Endothelial cell of umbilical vein (primary cell): ENCODE measurements around the gene ENTREP1. TPM values are rescaled to one million over a fixed set of nuclear protein-coding genes. Genes with fewer than 3 reads are reported as not detected.
"Not testable (repeated sequence)": the region's sequence is repeated elsewhere in the genome, so short reads cannot be mapped to it uniquely, and the experiment has no call there.

ENCODE experiments used
- BruUV-seq: library from RNA; stranded (reverse); fragments of 400-500 nt; replicated peaks from 2 replicates; lab custom pipeline; 2021; lab: Mats Ljungman, UMichigan
- CTCF ChIA-PET: fragments of 300-600, 350-600 bp; sonication (Branson Sonifier 250); formaldehyde crosslinking; loops from one replicate; lab custom pipeline; 2021; ENCODE audit warnings: antibody characterized with exemption, inconsistent platforms; lab: Charles Lee
- POLR2A ChIA-PET: fragments of 300-600, 350-600 bp; sonication (Branson Sonifier 250); formaldehyde crosslinking; loops from one replicate; lab custom pipeline; 2021; ENCODE audit warnings: antibody characterized with exemption, inconsistent platforms; lab: Charles Lee
- DNase-seq: peaks from one replicate; pipeline ENCODE4 v3.0.0-alpha.2; 2011; ENCODE audit warnings: low read depth, low spot score
- FAIRE-seq: peaks from 2 replicates; lab custom pipeline; 2011; peaks lifted over from hg19 to GRCh38; lab: Jason Lieb, UNC
- H2AFZ ChIP-seq: 2 replicates; pipeline ENCODE4 v1.6.0; 2012; ENCODE audit warnings: low read depth, low read length, control low read depth, inconsistent platforms
- H3K27ac ChIP-seq: 2 replicates; pipeline ENCODE4 v1.5.1; 2011; ENCODE audit warnings: low read depth, mild to moderate bottlenecking, control low read depth, low read length, moderate library complexity; ENCODE audit not compliant: insufficient read depth
- H3K27me3 ChIP-seq, 2 experiments: 2 replicates each; pipeline versions ENCODE4 v1.6.0 to v1.6.1; 2011; ENCODE audit warnings: low read length in 2 of 2, mixed read lengths in 1 of 2; ENCODE audit not compliant: control insufficient read depth in 2 of 2, insufficient read depth in 2 of 2
- H3K36me3 ChIP-seq, 2 experiments: 2 replicates in 1 of 2; 3 replicates in 1 of 2; pipeline ENCODE4 v1.5.1; 2011; ENCODE audit warnings: low read length in 2 of 2, mild to moderate bottlenecking in 1 of 2, moderate library complexity in 1 of 2; ENCODE audit not compliant: control insufficient read depth in 2 of 2, insufficient read depth in 2 of 2; ENCODE audit errors: extremely low read depth in 1 of 2
- H3K4me1 ChIP-seq: 3 replicates; pipeline ENCODE4 v1.5.1; 2011; ENCODE audit warnings: mild to moderate bottlenecking, low read length; ENCODE audit not compliant: control insufficient read depth, insufficient read depth; ENCODE audit errors: extremely low read depth
- H3K4me2 ChIP-seq: 2 replicates; pipeline ENCODE4 v1.6.1; 2011; ENCODE audit warnings: low read length, control low read depth, mixed read lengths; ENCODE audit not compliant: insufficient read depth
- H3K4me3 ChIP-seq, 3 experiments: fragments of 200-600 bp in 1 of 3; sonication (generic), shearing (Covaris generic) in 1 of 3; replicated peaks in 1 of 3; 2 replicates each; pipeline ENCODE4 v1.5.1; 2011 to 2016; ENCODE audit warnings: control low read depth in 3 of 3, low read length in 3 of 3, mild to moderate bottlenecking in 2 of 3, inconsistent platforms in 1 of 3, low read depth in 1 of 3, moderate library complexity in 1 of 3; ENCODE audit not compliant: insufficient read depth in 1 of 3
- H3K79me2 ChIP-seq: 2 replicates; pipeline ENCODE4 v1.6.0; 2012; ENCODE audit warnings: low read length, inconsistent platforms; ENCODE audit not compliant: control insufficient read depth, insufficient read depth
- H3K9ac ChIP-seq: replicated peaks from 2 replicates; pipeline ENCODE3; 2011; ENCODE audit warnings: low read length, control low read depth; ENCODE audit not compliant: insufficient read depth; ENCODE audit errors: extremely low read depth
- H3K9me1 ChIP-seq: replicated peaks from 3 replicates; pipeline ENCODE4 v1.6.0; 2011; ENCODE audit warnings: mild to moderate bottlenecking, low read length; ENCODE audit not compliant: control insufficient read depth, insufficient read depth; ENCODE audit errors: extremely low read depth
- H3K9me3 ChIP-seq: replicated peaks from 2 replicates; pipeline ENCODE4 v1.5.1; 2012; ENCODE audit warnings: low read length, inconsistent platforms; ENCODE audit not compliant: control insufficient read depth, insufficient read depth
- H4K20me1 ChIP-seq: replicated peaks from 2 replicates; pipeline ENCODE3; 2011; ENCODE audit warnings: mild to moderate bottlenecking, low read length; ENCODE audit not compliant: control insufficient read depth, insufficient read depth; ENCODE audit errors: extremely low read depth
- CTCF ChIP-seq, 2 donors: IDR thresholded peaks; 1 replicate in 1 of 2; 2 replicates in 1 of 2; pipeline ENCODE4 v1.5.1; 2011; ENCODE audit warnings: low read length in 2 of 2, mild to moderate bottlenecking in 2 of 2, moderate library complexity in 2 of 2, control low read depth in 1 of 2, inconsistent platforms in 1 of 2, low read depth in 1 of 2; ENCODE audit not compliant: insufficient read depth in 1 of 2; ENCODE audit errors: extremely low read depth in 1 of 2
- EZH2 ChIP-seq: IDR thresholded peaks from 2 replicates; pipeline ENCODE4 v1.6.1; 2012; ENCODE audit warnings: borderline replicate concordance, low read depth, mild to moderate bottlenecking, moderate library complexity, low read length, inconsistent platforms; ENCODE audit not compliant: severe bottlenecking
- FOS ChIP-seq: IDR thresholded peaks from 2 replicates; pipeline ENCODE4 v1.6.1; 2011; ENCODE audit warnings: mild to moderate bottlenecking, low read length, moderate library complexity, borderline replicate concordance; ENCODE audit not compliant: insufficient read depth
- GATA2 ChIP-seq: IDR thresholded peaks from 2 replicates; pipeline ENCODE4 v1.7.0; 2011; ENCODE audit warnings: low read depth, mild to moderate bottlenecking, moderate library complexity, mixed read lengths, low read length; ENCODE audit not compliant: insufficient read length, insufficient read depth
- JUN ChIP-seq: IDR thresholded peaks from 2 replicates; pipeline ENCODE4 v1.6.1; 2011; ENCODE audit warnings: borderline replicate concordance, low read depth; ENCODE audit not compliant: insufficient read length, insufficient read depth
- MAX ChIP-seq: IDR thresholded peaks from 2 replicates; pipeline ENCODE4 v1.6.1; 2011; ENCODE audit not compliant: insufficient read depth, insufficient read length
- MYC ChIP-seq: IDR thresholded peaks from one replicate; pipeline ENCODE4 v1.6.1; 2011; ENCODE audit warnings: mild to moderate bottlenecking, low read depth, low read length
- POLR2A ChIP-seq: IDR thresholded peaks from 2 replicates; pipeline ENCODE4 v1.6.1; 2012; ENCODE audit warnings: low read depth, mild to moderate bottlenecking, control low read depth, low read length
- POLR2AphosphoS5 ChIP-seq: IDR thresholded peaks from 2 replicates; pipeline ENCODE4 v1.6.1; 2012; ENCODE audit warnings: low read depth, mild to moderate bottlenecking, control low read depth, low read length, moderate library complexity; ENCODE audit not compliant: insufficient read depth
- dilution Hi-C: fragments of 300-500 bp; cut with MboI; formaldehyde crosslinking; loops from one replicate; pipeline ENCODE4 v1.15.0; 2019; ENCODE audit warnings: low sequenced_read_pairs; ENCODE audit not compliant: extremely low pct_ligation_motif_present
- intact Hi-C: fragments of 100-400 bp; cut with micrococcal nuclease; formaldehyde crosslinking; loops from one replicate; pipeline ENCODE4 v1.10.0; 2022
- polyA plus RNA-seq, 4 experiments: library from polyadenylated mRNA; depleted of rRNA in 3 of 4; stranded (reverse) in 3 of 4; unstranded in 1 of 4; fragments of >200 nt; gene quantifications; 2 replicates each; pipeline versions ENCODE4 v1.2.1 to v1.2.3, GENCODE V29; 2011 to 2012; ENCODE audit warnings: missing spikeins in 1 of 4
- total RNA-seq: library from RNA; stranded (reverse); gene quantifications from 2 replicates; pipeline ENCODE4 v1.2.3, GENCODE V29; 2021

The ENTREP1 gene
- total and polyA plus RNA-seq, 2 donors (not counting 3 experiments of a cell fraction or from before 2014, with no cell fraction given), result 7.1 to 13.5 TPM

- ChIA-PET CTCF (no interaction called here), POLR2A (no interaction called here)
- peaks cover 0 to 2% of the 10 kb centered on the region in 2 experiments for H3K36me3 ChIP-seq
- H3K4me3 ChIP-seq, result no peak overlapping the region
- FAIRE-seq (no peak), DNase-seq (no peak)
- H3K4me1 ChIP-seq, result no peaks in the 10 kb centered on the region
- H3K27me3 ChIP-seq, result no peaks in the 10 kb centered on the region
- H3K9me1 ChIP-seq, result no peaks in the 10 kb centered on the region
- H3K27ac ChIP-seq, result no peak overlapping the region
- H2AFZ ChIP-seq, result no peak overlapping the region
- no peak overlapping the region for H3K9ac ChIP-seq
- no peaks in the 10 kb centered on the region for H3K9me3 ChIP-seq
- intact Hi-C loops, result no loop called here
- no peaks in the 10 kb centered on the region for H4K20me1 ChIP-seq
- dilution Hi-C loops, result no loop called here
- BruUV-seq, result no TSS peak
- H3K79me2 ChIP-seq, result no peaks in the 10 kb centered on the region
- TF ChIP-seq POLR2AphosphoS5, result no peak
- no peak for TF ChIP-seq JUN
- no peak for TF ChIP-seq MAX
- TF ChIP-seq EZH2, result no peak
- TF ChIP-seq MYC, result no peak
- TF ChIP-seq FOS, result no peak
- TF ChIP-seq GATA2, result no peak
- no peak for TF ChIP-seq CTCF (IDR thresholded peaks at IDR 0.05; ENCODE audit: extremely low read depth in 1 of 2, insufficient read depth in 1 of 2, low read depth in 1 of 2, low read length in 2 of 2)
- no peak for TF ChIP-seq POLR2A
- no peak overlapping the region for H3K4me2 ChIP-seq
Observed at GRCh38 chr9:69433968-69434367, 109.0 kb downstream of the ENTREP1 start.

GRCh38 chr9:69439654-69440053 lies 114.6 kb downstream of the ENTREP1 start:
- H3K27ac ChIP-seq, H3K36me3 ChIP-seq, H3K79me2 ChIP-seq, POLR2A ChIA-PET, H4K20me1 ChIP-seq, CTCF ChIA-PET, H2AFZ ChIP-seq, H3K4me2 ChIP-seq, FAIRE-seq, dilution Hi-C loops, H3K9ac ChIP-seq, DNase-seq, BruUV-seq, intact Hi-C loops, H3K27me3 ChIP-seq, H3K4me1 ChIP-seq, H3K9me1 ChIP-seq, H3K4me3 ChIP-seq, H3K9me3 ChIP-seq: not testable (repeated sequence)

- H4K20me1 ChIP-seq, H3K9me1 ChIP-seq, H3K9me3 ChIP-seq, H3K27me3 ChIP-seq, FAIRE-seq, H3K79me2 ChIP-seq, H3K9ac ChIP-seq, BruUV-seq, H3K27ac ChIP-seq, DNase-seq, intact Hi-C loops, H3K4me3 ChIP-seq, CTCF ChIA-PET, H3K4me2 ChIP-seq, H3K4me1 ChIP-seq, H2AFZ ChIP-seq, H3K36me3 ChIP-seq, dilution Hi-C loops, POLR2A ChIA-PET: not testable (repeated sequence)
Observed at GRCh38 chr9:69440254-69440955, 115.4 kb downstream of the ENTREP1 start.
